HG03575 (cell line): ENCODE results near the gene RAB3A.

ENCODE experiments used
- ATAC-seq: cut with Tn5 transposase; IDR thresholded peaks from one replicate; pipeline ENCODE4 v1.9.1; 2021; ENCODE audit not compliant: unreplicated experiment, insufficient number of reproducible peaks, low FRiP score; ENCODE audit errors: extremely low read depth

RAB3A gene

GRCh38 chr19:18203863-18204393 lies at the start of gene RAB3A:
RAB3A (minus strand) TSS chr19:18204042; CDS start chr19:18202740, 1,302 bp downstream.
- ATAC-seq = peak; percentile 82

- ATAC-seq = no peak
Measured at GRCh38 chr19:18253130-18253529, 49.3 kb upstream of the RAB3A start.

- ATAC-seq = no peak
Measured at GRCh38 chr19:18252370-18252717, 48.5 kb upstream of the RAB3A start.

GRCh38 chr19:18251587-18252369 lies 47.9 kb upstream of the RAB3A start:
- no peak for ATAC-seq

GRCh38 chr19:18249834-18250233 lies 46.0 kb upstream of the RAB3A start:
- no peak for ATAC-seq

- ATAC-seq = no peak
Measured at GRCh38 chr19:18245297-18245696, 41.5 kb upstream of the RAB3A start.

GRCh38 chr19:18239303-18239702 lies 35.5 kb upstream of the RAB3A start:
- ATAC-seq = no peak

- ATAC-seq = no peak
Measured at GRCh38 chr19:18234194-18234593, 30.4 kb upstream of the RAB3A start.

- no peak for ATAC-seq
Measured at GRCh38 chr19:18233224-18233825, 29.5 kb upstream of the RAB3A start.

GRCh38 chr19:18232540-18233223 lies 28.8 kb upstream of the RAB3A start:
- no peak for ATAC-seq

GRCh38 chr19:18231775-18232174 lies 27.9 kb upstream of the RAB3A start:
- ATAC-seq = no peak

GRCh38 chr19:18230941-18231734 lies 27.3 kb upstream of the RAB3A start:
- no peak for ATAC-seq

GRCh38 chr19:18229915-18230314 lies 26.1 kb upstream of the RAB3A start:
- ATAC-seq = no peak

GRCh38 chr19:18229474-18229873 lies 25.6 kb upstream of the RAB3A start:
- ATAC-seq = no peak

- ATAC-seq = no peak
Measured at GRCh38 chr19:18227781-18228271, 24.0 kb upstream of the RAB3A start.

- ATAC-seq = no peak
Measured at GRCh38 chr19:18226956-18227780, 23.3 kb upstream of the RAB3A start.

- ATAC-seq = no peak
Measured at GRCh38 chr19:18225702-18226468, 22.0 kb upstream of the RAB3A start, which contains the start of gene PDE4C. PDE4C (minus strand) TSS chr19:18226438; CDS start chr19:18226415, 23 bp downstream.
